GM21515 (cell line): ENCODE measurements around the gene CCDC148.

Experiments
- ATAC-seq: cut with Tn5 transposase; IDR thresholded peaks from one replicate; pipeline ENCODE4 v1.9.1; 2021; ENCODE audit not compliant: unreplicated experiment

The CCDC148 gene

GRCh38 chr2:158182676-158183295 is 273.8 kb downstream of the CCDC148 start:
- ATAC-seq = no peak

- no peak for ATAC-seq
These were observed 275.4 kb downstream of the CCDC148 start for GRCh38 chr2:158181171-158181570.

- ATAC-seq = no peak
These were observed 276.9 kb downstream of the CCDC148 start for GRCh38 chr2:158179660-158180059.

- ATAC-seq = no peak
These were observed 277.9 kb downstream of the CCDC148 start for GRCh38 chr2:158178646-158179045.

GRCh38 chr2:158174956-158175355 is 281.6 kb downstream of the CCDC148 start:
- ATAC-seq = no peak

- ATAC-seq = no peak
These were observed 282.1 kb downstream of the CCDC148 start for GRCh38 chr2:158174495-158174894.

GRCh38 chr2:158172719-158173118 is 283.8 kb downstream of the CCDC148 start:
- no peak for ATAC-seq

- ATAC-seq = no peak
These were observed 302.0 kb downstream of the CCDC148 start for GRCh38 chr2:158154596-158154995.

GRCh38 chr2:158153270-158154015 is 303.1 kb downstream of the CCDC148 start:
- no peak for ATAC-seq

- ATAC-seq = no peak
These were observed 311.5 kb downstream of the CCDC148 start for GRCh38 chr2:158144914-158145625.

GRCh38 chr2:158143703-158144360 is 312.7 kb downstream of the CCDC148 start:
- no peak for ATAC-seq

GRCh38 chr2:158142568-158143332 is 313.8 kb downstream of the CCDC148 start:
- ATAC-seq = no peak

- ATAC-seq = no peak
These were observed 314.4 kb downstream of the CCDC148 start for GRCh38 chr2:158142165-158142564.

- ATAC-seq = no peak
These were observed 316.4 kb downstream of the CCDC148 start for GRCh38 chr2:158140201-158140600.

GRCh38 chr2:158138255-158138654 is 318.3 kb downstream of the CCDC148 start:
- no peak for ATAC-seq

- ATAC-seq = no peak
These were observed 321.5 kb downstream of the CCDC148 start for GRCh38 chr2:158135096-158135495.

GRCh38 chr2:158134655-158135054 is 321.9 kb downstream of the CCDC148 start:
- no peak for ATAC-seq

GRCh38 chr2:158134055-158134454 is 322.5 kb downstream of the CCDC148 start:
- ATAC-seq = no peak

- no peak for ATAC-seq
These were observed 324.5 kb downstream of the CCDC148 start for GRCh38 chr2:158131919-158132566.

GRCh38 chr2:158131483-158131912 is 325.1 kb downstream of the CCDC148 start:
- no peak for ATAC-seq
